Measurements from ENCODE around the gene CDH24. TPM values are rescaled to one million over a fixed set of nuclear protein-coding genes. Genes with fewer than 3 reads are reported as not detected.

CDH24 gene
- total and polyA plus RNA-seq, 2 of the 4 experiments (the other 2 are of a cell fraction), result 3.9 to 24.4 TPM

GRCh38 chr14:23052182-23052623, 5.1 kb downstream of the CDH24 start:
- Histone ChIP-seq H2AK5ac (ENCODE audit: low read depth, low read length) (no peak overlapping the region), H4K91ac (ENCODE audit: insufficient read depth, low read depth, low read length) (no peak overlapping the region), H3K23ac (ENCODE audit: low read depth, low read length) (no peak overlapping the region), H2BK120ac (ENCODE audit: low read depth, low read length) (no peak overlapping the region), H3K9me1 (ENCODE audit: insufficient read depth, low read length) (peaks cover 3% of the 10 kb centered on the region; the same call in 1 of the 2 replicates), H4K5ac (ENCODE audit: low read depth, low read length) (no peak overlapping the region), H2BK5ac (ENCODE audit: low read depth, low read length, poor library complexity, severe bottlenecking) (no peak overlapping the region), H4K20me1 (ENCODE audit: insufficient read depth, low read length) (no peaks in the 10 kb centered on the region; the same call in 1 of the 2 replicates), H3K79me1 (ENCODE audit: low read depth in 1 of 2, low read length in 2 of 2) (peaks cover 0 to 19% of the 10 kb centered on the region in 2 experiments; a peak in 2 of 4 replicates), H3K4me1 (ENCODE audit: control insufficient read depth, insufficient read depth, low read length) (peaks cover 11% of the 10 kb centered on the region), H3K9ac (ENCODE audit: low read depth, low read length) (no peak overlapping the region), H3K27me3 (ENCODE audit: control insufficient read depth, insufficient read depth, low read length) (no peaks in the 10 kb centered on the region), H3K36me3 (ENCODE audit: control insufficient read depth, insufficient read depth, low read length) (peaks cover 2% of the 10 kb centered on the region; the same call in 1 of the 2 replicates), H2AK9ac (replicated peaks; ENCODE audit: low read depth, low read length, poor library complexity) (peak overlapping the region; percentile 23), H3K27ac (ENCODE audit: insufficient read depth, low read length) (no peak overlapping the region), H3K18ac (ENCODE audit: low read depth, low read length) (no peak overlapping the region), H3K4me2 (ENCODE audit: low read depth, low read length) (no peak overlapping the region), H3K4me3 (ENCODE audit: insufficient read depth, low read depth, low read length) (no peak overlapping the region), H3K56ac (ENCODE audit: extremely low read depth, insufficient read depth, low read length) (no peak overlapping the region), H2BK15ac (ENCODE audit: low read depth, low read length) (no peak overlapping the region), H2BK20ac (ENCODE audit: low read depth, low read length) (no peak overlapping the region), H3K4ac (ENCODE audit: low read depth, low read length) (no peak overlapping the region), H4K8ac (ENCODE audit: low read depth in 2 of 2, low read length in 2 of 2) (no peak overlapping the region), H2AFZ (replicated peaks; ENCODE audit: low read length, poor library complexity) (no peak overlapping the region), H3K9me3 (ENCODE audit: control insufficient read depth, insufficient read depth, low read length) (no peaks in the 10 kb centered on the region), H3K14ac (replicated peaks; ENCODE audit: low read depth, low read length) (no peak overlapping the region)
- DNase-seq (no peak), ATAC-seq (ENCODE audit: low read depth) (no peak)
- ChIA-PET POLR2A (ENCODE audit: unreplicated experiment) (interaction anchor here (1.0 kb wide), 1 partner anchor 122 kb away, joined by 4 read pairs; no protein-coding TSS in a partner anchor), CTCF (interaction anchor here (1.4 to 1.5 kb wide), 2 partner anchors 57 to 59 kb away, joined by 4 to 5 read pairs; no protein-coding TSS in a partner anchor)
- BruUV-seq (replicated peaks), result no TSS peak
- 60% methylated on average over 2 of the region's 14 CpGs; no CpG with 5 or more reads in 1 of the 2 experiments for WGBS, 2 experiments (ENCODE audit: extremely low coverage in 2 of 2, insufficient read length in 1 of 2)
- in situ Hi-C loops (cut with MboI; ENCODE audit: low sequenced_read_pairs), result loop anchor here (5.0 kb wide), 1 partner anchor 60 kb away; no protein-coding TSS in a partner anchor
- intact Hi-C loops (cut with micrococcal nuclease), result loop anchor here (1.0 kb wide), 1 partner anchor 34 kb away; no protein-coding TSS in a partner anchor
- dilution Hi-C loops (cut with HindIII; ENCODE audit: low sequenced_read_pairs, unreplicated experiment), result no loop called here
- TF ChIP-seq CTCF (conservative IDR thresholded peaks at IDR 0.05; ENCODE audit: low read depth, low read length), result 0 out of 2 replicates have a peak, but pooled peaks have one; percentile 3
- no peak for TF ChIP-seq MXI1 (IDR thresholded peaks at IDR 0.05; ENCODE audit: borderline replicate concordance, low read depth, low read length)
- TF ChIP-seq RAD21 (IDR thresholded peaks at IDR 0.05; ENCODE audit: low read length), result peak; percentile 27; the same call in 1 of the 2 replicates

Data from IMR-90 (cell line).